ENCODE data around the gene LNP1. TPM values are rescaled to one million over a fixed set of nuclear protein-coding genes. Genes with fewer than 3 reads are reported as not detected.

Gene LNP1
- total and polyA plus RNA-seq, 4 donors, result 1.1 to 4.7 (median 1.5) TPM

GRCh38 chr3:100412912-100413590 is 11.7 kb downstream of the LNP1 start:
- 96% methylated on average over 4 of the region's 4 CpGs for WGBS

GRCh38 chr3:100413613-100414012 is 12.3 kb downstream of the LNP1 start:
- H3K4me3 ChIP-seq (ENCODE audit: low read depth in 1 of 3, low read length in 3 of 3), result no peak overlapping the region
- H3K36me3 ChIP-seq (ENCODE audit: control insufficient read depth in 4 of 4, insufficient read depth in 3 of 4, low read depth in 1 of 4, low read length in 3 of 4), result peaks cover 0 to 4% (median 3%) of the 10 kb centered on the region in 4 donors
- TF ChIP-seq FOXA1 (IDR thresholded peaks at IDR 0.05) (no peak), ZBTB33 (IDR thresholded peaks at IDR 0.05) (no peak), FOXA2 (IDR thresholded peaks at IDR 0.05) (no peak)
- peaks cover 0 to 1% (median 0%) of the 10 kb centered on the region in 4 donors for H3K9me3 ChIP-seq (ENCODE audit: control insufficient read depth in 4 of 4, low read length in 3 of 4)
- DNase-seq (ENCODE audit: low spot score), result no peak
- H3K4me1 ChIP-seq (ENCODE audit: control insufficient read depth in 4 of 4, insufficient read depth in 4 of 4, low read length in 3 of 4), result peaks cover 0 to 6% (median 4%) of the 10 kb centered on the region in 4 donors
- WGBS, result 92% methylated on average over 2 of the region's 2 CpGs
- H3K27ac ChIP-seq (ENCODE audit: low read depth in 1 of 2, low read length in 2 of 2), result no peak overlapping the region
- H3K9ac ChIP-seq (ENCODE audit: low read depth in 1 of 2, low read length in 2 of 2), result no peak overlapping the region
- H3K27me3 ChIP-seq (ENCODE audit: control insufficient read depth in 4 of 4, insufficient read depth in 4 of 4, low read length in 3 of 4), result no peaks in the 10 kb centered on the region

More at GRCh38 chr3:100412912-100413590, 11.7 kb downstream of the LNP1 start:
- TF ChIP-seq SP1 (IDR thresholded peaks at IDR 0.05) (no peak), ATF3 (IDR thresholded peaks at IDR 0.05) (no peak), TAF1 (conservative IDR thresholded peaks at IDR 0.05) (no peak), NR2F2 (IDR thresholded peaks at IDR 0.05) (no peak), JUND (IDR thresholded peaks at IDR 0.05) (no peak), RAD21 (IDR thresholded peaks at IDR 0.05) (no peak), HNF4A (conservative IDR thresholded peaks at IDR 0.05) (no peak)
- H3K4me1 ChIP-seq (ENCODE audit: control insufficient read depth in 4 of 4, insufficient read depth in 4 of 4, low read length in 3 of 4), result peaks cover 0 to 6% (median 4%) of the 10 kb centered on the region in 4 donors
- H3K27me3 ChIP-seq (ENCODE audit: control insufficient read depth in 4 of 4, insufficient read depth in 4 of 4, low read length in 3 of 4), result no peaks in the 10 kb centered on the region
- H3K27ac ChIP-seq (ENCODE audit: low read depth in 1 of 2, low read length in 2 of 2), result no peak overlapping the region
- no peak for DNase-seq (ENCODE audit: low spot score)
- H3K4me3 ChIP-seq (ENCODE audit: low read depth in 1 of 3, low read length in 3 of 3), result no peak overlapping the region
- peaks cover 0 to 1% (median 0%) of the 10 kb centered on the region in 4 donors for H3K9me3 ChIP-seq (ENCODE audit: control insufficient read depth in 4 of 4, low read length in 3 of 4)
- peaks cover 0 to 4% (median 3%) of the 10 kb centered on the region in 4 donors for H3K36me3 ChIP-seq (ENCODE audit: control insufficient read depth in 4 of 4, insufficient read depth in 3 of 4, low read depth in 1 of 4, low read length in 3 of 4)
- no peak overlapping the region for H3K9ac ChIP-seq (ENCODE audit: low read depth in 1 of 2, low read length in 2 of 2)

- DNase-seq (ENCODE audit: low spot score), result no peak
- Histone ChIP-seq H3K27me3 (ENCODE audit: control insufficient read depth in 4 of 4, insufficient read depth in 4 of 4, low read length in 3 of 4) (no peaks in the 10 kb centered on the region), H3K27ac (ENCODE audit: low read depth in 1 of 2, low read length in 2 of 2) (no peak overlapping the region), H3K9ac (ENCODE audit: low read depth in 1 of 2, low read length in 2 of 2) (no peak overlapping the region), H3K4me3 (ENCODE audit: low read depth in 1 of 3, low read length in 3 of 3) (no peak overlapping the region), H3K4me1 (ENCODE audit: control insufficient read depth in 4 of 4, insufficient read depth in 4 of 4, low read length in 3 of 4) (peaks cover 0 to 1% (median 0%) of the 10 kb centered on the region in 4 donors), H3K9me3 (ENCODE audit: control insufficient read depth in 4 of 4, low read length in 3 of 4) (peaks cover 0 to 1% (median 0%) of the 10 kb centered on the region in 4 donors), H3K36me3 (ENCODE audit: control insufficient read depth in 4 of 4, insufficient read depth in 3 of 4, low read depth in 1 of 4, low read length in 3 of 4) (peaks cover 0 to 3% (median 2%) of the 10 kb centered on the region in 4 donors)
- no peak for TF ChIP-seq NR2F2 (IDR thresholded peaks at IDR 0.05)
- TF ChIP-seq GABPA (IDR thresholded peaks at IDR 0.05 in 1 of 2, conservative IDR thresholded peaks at IDR 0.05 in 1 of 2), result no peak
- TF ChIP-seq YY1 (IDR thresholded peaks at IDR 0.05), result no peak
- TF ChIP-seq MAX (IDR thresholded peaks at IDR 0.05), result no peak
- no peak for TF ChIP-seq SP1 (IDR thresholded peaks at IDR 0.05)
- TF ChIP-seq FOXA2 (IDR thresholded peaks at IDR 0.05), result no peak
- TF ChIP-seq REST (IDR thresholded peaks at IDR 0.05), result no peak
- TF ChIP-seq TAF1 (conservative IDR thresholded peaks at IDR 0.05), result no peak
- TF ChIP-seq JUND (IDR thresholded peaks at IDR 0.05), result no peak
- TF ChIP-seq CTCF (IDR thresholded peaks at IDR 0.05; ENCODE audit: low read depth, low read length, missing input control), result no peak
- no peak for TF ChIP-seq FOXA1 (IDR thresholded peaks at IDR 0.05)
- no peak for TF ChIP-seq RXRA (IDR thresholded peaks at IDR 0.05)
- TF ChIP-seq ZBTB33 (IDR thresholded peaks at IDR 0.05), result no peak
- no peak for TF ChIP-seq RAD21 (IDR thresholded peaks at IDR 0.05)
- TF ChIP-seq EGR1 (IDR thresholded peaks at IDR 0.05; ENCODE audit: low read depth in 2 of 2), result no peak
- no peak for TF ChIP-seq HNF4A (conservative IDR thresholded peaks at IDR 0.05)
Observed at GRCh38 chr3:100416176-100416575, 14.8 kb downstream of the LNP1 start.
